Measurements from ENCODE around the gene TNFRSF9.
"Not testable (repeated sequence)": the region's sequence is repeated elsewhere in the genome, so short reads cannot be mapped to it uniquely, and the experiment has no call there.

TNFRSF9 gene

GRCh38 chr1:7960867-7961215 lies 20.2 kb upstream of the TNFRSF9 start:
- peak overlapping the region; percentile 82 for H3K27ac ChIP-seq
- no peak for TF ChIP-seq ZFX (IDR thresholded peaks at IDR 0.05)
- no peak for TF ChIP-seq CTCF (conservative IDR thresholded peaks at IDR 0.05)

DNA sequence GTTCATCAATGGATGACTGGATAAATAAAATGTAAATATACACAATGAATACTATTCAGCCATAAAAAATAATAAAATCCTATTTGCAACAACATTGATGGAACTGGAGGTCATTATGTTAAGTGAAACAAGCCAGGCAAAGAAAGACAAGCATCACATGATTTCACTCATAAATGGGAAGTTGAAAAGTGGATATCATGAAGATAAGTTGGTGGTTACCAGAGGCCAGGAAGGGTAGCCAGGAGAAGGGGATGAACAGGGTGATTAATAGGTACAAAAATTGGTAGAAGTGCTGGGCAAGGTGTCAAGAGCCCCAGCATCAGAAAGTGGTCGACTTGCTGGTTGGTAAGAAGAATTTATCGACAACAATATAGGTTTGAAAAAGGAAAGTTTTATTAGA lies 19.5 kb upstream of the TNFRSF9 start:
- no peak for TF ChIP-seq CTCF (conservative IDR thresholded peaks at IDR 0.05)
- no peak for TF ChIP-seq ZFX (IDR thresholded peaks at IDR 0.05)
- H3K27ac ChIP-seq, result peak overlapping the region; percentile 82; the same call in 1 of the 2 replicates

GRCh38 chr1:7956218-7957032 lies 15.8 kb upstream of the TNFRSF9 start:
- H3K27ac ChIP-seq, result no peak overlapping the region
- TF ChIP-seq CTCF (conservative IDR thresholded peaks at IDR 0.05) (no peak), ZFX (IDR thresholded peaks at IDR 0.05) (no peak)

DNA sequence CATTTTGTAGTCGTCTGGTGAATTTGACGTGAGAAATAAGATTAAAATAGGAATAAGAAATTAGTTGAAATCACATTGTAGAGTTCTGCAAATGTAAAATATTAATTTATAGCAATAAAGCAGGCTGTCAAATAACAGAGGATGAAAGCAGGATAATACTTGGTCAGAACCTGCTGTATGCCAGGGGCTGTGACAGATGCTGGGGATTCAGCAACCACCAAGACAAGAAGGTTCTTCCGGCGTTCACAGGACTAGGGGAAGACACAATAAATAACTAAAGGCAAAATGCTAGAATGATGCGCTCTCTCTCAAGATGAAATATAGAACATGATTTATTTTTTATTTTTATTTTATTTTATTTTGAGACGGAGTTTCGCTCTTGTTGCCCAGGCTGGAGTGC lies 14.0 kb upstream of the TNFRSF9 start:
- TF ChIP-seq ZFX (IDR thresholded peaks at IDR 0.05) (no peak), CTCF (conservative IDR thresholded peaks at IDR 0.05) (no peak)
- H3K27ac ChIP-seq, result peak overlapping the region; percentile 77

DNA sequence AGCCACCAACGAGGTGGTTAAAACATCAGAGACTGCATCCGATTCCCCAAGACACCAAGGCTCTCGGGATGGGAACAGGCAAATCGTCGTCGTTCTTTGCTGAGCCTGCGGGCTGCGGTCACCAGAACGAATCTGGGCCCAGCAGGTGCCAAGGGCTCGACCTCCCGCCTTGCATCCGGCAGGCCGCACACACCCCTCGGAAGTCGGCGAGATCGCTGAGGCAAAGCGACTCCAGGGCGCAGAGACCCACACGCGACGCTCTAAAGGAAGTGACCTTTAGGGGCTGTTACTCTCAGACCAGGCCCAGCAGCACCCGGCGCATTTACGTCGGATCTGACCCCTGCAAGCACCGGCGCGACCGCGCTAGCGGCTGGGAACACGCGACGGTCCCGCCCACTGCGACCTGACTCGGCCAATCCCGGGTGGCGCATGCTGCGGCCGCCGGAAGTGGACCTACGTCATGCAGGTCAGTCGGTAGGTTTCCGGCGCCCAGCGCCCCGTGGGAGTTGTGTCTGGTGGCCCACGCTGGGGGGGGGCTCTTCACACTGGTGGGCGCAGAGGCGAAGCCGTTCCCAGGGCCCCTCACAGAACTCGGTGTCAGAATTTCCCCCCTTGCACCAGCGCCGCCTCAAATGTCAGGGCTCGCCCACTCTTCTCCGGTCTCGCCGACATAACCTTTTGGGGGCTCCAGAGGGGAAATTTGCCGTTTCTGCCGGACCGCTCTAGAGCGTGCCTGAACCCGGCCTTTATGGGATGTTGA lies 13.4 kb upstream of the TNFRSF9 start:
- H3K27ac ChIP-seq, result peak overlapping the region; percentile 77
- TF ChIP-seq ZFX (IDR thresholded peaks at IDR 0.05) (peak; percentile 86), CTCF (conservative IDR thresholded peaks at IDR 0.05) (no peak)

DNA sequence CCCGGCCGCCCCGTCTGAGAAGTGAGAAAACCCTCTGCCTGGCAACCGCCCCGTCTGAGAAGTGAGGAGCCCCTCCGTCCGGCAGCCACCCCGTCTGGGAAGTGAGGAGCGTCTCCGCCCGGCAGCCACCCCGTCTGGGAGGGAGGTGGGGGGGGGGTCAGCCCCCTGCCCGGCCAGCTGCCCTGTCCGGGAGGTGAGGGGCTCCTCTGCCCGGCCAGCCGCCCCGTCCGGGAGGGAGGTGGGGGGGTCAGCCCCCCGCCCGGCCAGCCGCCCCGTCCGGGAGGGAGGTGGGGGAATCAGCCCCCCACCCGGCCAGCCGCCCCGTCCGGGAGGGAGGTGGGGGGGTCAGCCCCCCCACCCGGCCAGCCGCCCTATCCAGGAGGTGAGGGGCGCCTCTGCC lies 12.2 kb upstream of the TNFRSF9 start:
- H3K27ac ChIP-seq, result not testable (repeated sequence)

GRCh38 chr1:7948960-7949359 lies 8.3 kb upstream of the TNFRSF9 start:
- TF ChIP-seq ZFX (IDR thresholded peaks at IDR 0.05), result no peak
- no peak for TF ChIP-seq CTCF (conservative IDR thresholded peaks at IDR 0.05)

More at GRCh38 chr1:7948960-7949359, 8.3 kb upstream of the TNFRSF9 start:
- H3K27ac ChIP-seq, result no peak overlapping the region

Measured in C4-2B (cell line).